ENCODE data around the gene STOML1.

The STOML1 gene

GRCh38 chr15:73928971-73929627 is 63.0 kb downstream of the STOML1 start:
- no peak for DNase-seq (ENCODE audit: low spot score)

Data from cerebellar cortex (tissue), 1 donor.